Small intestine (tissue), 7 donors: Measurements from ENCODE around the gene FAF1. TPM values are rescaled to one million over a fixed set of nuclear protein-coding genes. Genes with fewer than 3 reads are reported as not detected.

Experiments
- DNase-seq, 2 donors: peaks; one replicate each; pipeline versions ENCODE4 v3.0.0 to v3.0.0-alpha.2; 2013
- FAIRE-seq: peaks from 2 replicates; lab custom pipeline; 2012; peaks lifted over from hg19 to GRCh38; lab: Jason Lieb, UNC
- H3K27ac ChIP-seq, 3 donors: one replicate each; pipeline ENCODE4 v1.5.1; 2013; ENCODE audit warnings: low read length in 2 of 3, mild to moderate bottlenecking in 2 of 3, control low read depth in 1 of 3, inconsistent platforms in 1 of 3, low read depth in 1 of 3, moderate library complexity in 1 of 3
- H3K27me3 ChIP-seq, 3 donors: one replicate each; pipeline ENCODE4 v1.6.1; 2013; ENCODE audit warnings: low read length in 3 of 3, inconsistent platforms in 1 of 3; ENCODE audit not compliant: control insufficient read depth in 3 of 3, insufficient read depth in 3 of 3
- H3K36me3 ChIP-seq, 3 donors: one replicate each; pipeline ENCODE4 v1.6.1; 2013; ENCODE audit warnings: low read length in 3 of 3, inconsistent platforms in 1 of 3, low read depth in 1 of 3, mild to moderate bottlenecking in 1 of 3, moderate library complexity in 1 of 3; ENCODE audit not compliant: control insufficient read depth in 3 of 3, insufficient read depth in 2 of 3
- H3K4me1 ChIP-seq, 3 donors: one replicate each; pipeline ENCODE4 v1.6.1; 2013; ENCODE audit warnings: low read length in 2 of 3, inconsistent platforms in 1 of 3, low read depth in 1 of 3, mild to moderate bottlenecking in 1 of 3, moderate library complexity in 1 of 3; ENCODE audit not compliant: control insufficient read depth in 3 of 3, insufficient read depth in 2 of 3
- H3K4me3 ChIP-seq, 3 donors: one replicate each; pipeline ENCODE4 v1.5.1; 2013; ENCODE audit warnings: low read length in 3 of 3, control low read depth in 1 of 3, inconsistent platforms in 1 of 3, low read depth in 1 of 3, mild to moderate bottlenecking in 1 of 3, moderate library complexity in 1 of 3
- H3K9me3 ChIP-seq, 2 donors: one replicate each; pipeline ENCODE4 v1.6.1; 2013; ENCODE audit warnings: low read depth in 1 of 2, low read length in 1 of 2; ENCODE audit not compliant: control insufficient read depth in 2 of 2, insufficient read depth in 1 of 2
- WGBS, 3 donors: extraction: QIAGEN DNeasy Blood & Tissue Kit; methylation state at CpG; one replicate each; pipeline ENCODE4 v1.1.7; 2013; 5-methylcytosine and 5-hydroxymethylcytosine counted together
- polyA plus RNA-seq, 4 donors: library from polyadenylated mRNA; stranded (reverse) in 3 of 4; unstranded in 1 of 4; fragments of 200-250 nt in 3 of 4; fragments of 120-200 nt in 1 of 4; gene quantifications; one replicate each; pipeline versions ENCODE4 v1.2.1 to v1.2.3, GENCODE V29; 2013
- donor health status: healthy with polysubstance abuse.
- donor health status: control.
- donor health status: control.
- donor health status: Bipolar disorder and iron deficiency.
- donor health status: healthy.

The FAF1 gene
- polyA plus RNA-seq, 4 donors = 19.5 to 46.3 (median 32.5) TPM

DNA sequence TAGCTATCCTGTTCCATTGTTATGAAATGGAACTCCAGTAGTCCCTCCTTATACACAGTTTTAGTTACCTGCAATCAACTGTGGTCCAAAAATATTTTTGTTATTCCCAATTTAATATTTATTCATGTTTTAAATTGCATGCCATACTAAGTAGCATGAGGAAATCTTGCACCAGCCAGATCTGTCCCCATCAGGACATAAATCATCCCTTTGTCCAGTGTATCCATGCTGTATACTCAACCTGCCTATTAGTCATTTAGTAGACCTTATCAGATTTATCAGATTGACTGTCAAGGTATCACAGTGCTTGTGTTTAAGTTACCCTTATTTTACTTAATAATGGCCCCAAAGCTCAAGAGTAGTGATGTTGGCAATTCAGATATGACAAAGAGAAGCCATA is 328.9 kb downstream of the FAF1 start:
- Histone ChIP-seq H3K27ac (no peak overlapping the region), H3K36me3 (no peaks in the 10 kb centered on the region), H3K9me3 (no peaks in the 10 kb centered on the region), H3K4me1 (peaks cover 0 to 2% (median 0%) of the 10 kb centered on the region in 3 donors), H3K4me3 (no peak overlapping the region), H3K27me3 (no peaks in the 10 kb centered on the region)
- FAIRE-seq (no peak), DNase-seq (no peak)

DNA sequence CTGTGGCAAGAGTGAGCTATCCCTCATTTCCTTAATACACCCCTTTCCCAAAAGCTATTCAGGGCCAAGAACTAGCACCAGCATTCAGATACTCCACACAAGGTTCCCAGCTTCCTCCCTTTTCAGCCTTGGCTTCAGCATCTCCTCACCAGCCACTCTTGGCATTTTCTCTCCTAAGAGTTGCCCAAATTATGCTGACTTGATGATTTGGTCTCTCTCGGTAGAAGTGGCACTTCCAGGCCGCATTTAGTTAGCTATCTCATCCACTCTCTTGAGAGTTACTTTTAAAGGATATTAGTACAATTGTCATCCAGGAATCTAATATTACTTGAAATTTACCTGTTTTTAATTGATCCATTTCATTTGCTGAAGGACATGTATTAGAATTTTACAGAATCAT is 337.8 kb downstream of the FAF1 start:
- WGBS, 3 donors = 96 to 100% (median 96%) methylated on average over 2 of the region's 2 CpGs
- no peaks in the 10 kb centered on the region for H3K9me3 ChIP-seq
- DNase-seq = no peak
- no peaks in the 10 kb centered on the region for H3K4me1 ChIP-seq
- H3K36me3 ChIP-seq = no peaks in the 10 kb centered on the region
- H3K27ac ChIP-seq = no peak overlapping the region
- H3K27me3 ChIP-seq = no peaks in the 10 kb centered on the region
- H3K4me3 ChIP-seq = no peak overlapping the region
- FAIRE-seq = no peak

DNA sequence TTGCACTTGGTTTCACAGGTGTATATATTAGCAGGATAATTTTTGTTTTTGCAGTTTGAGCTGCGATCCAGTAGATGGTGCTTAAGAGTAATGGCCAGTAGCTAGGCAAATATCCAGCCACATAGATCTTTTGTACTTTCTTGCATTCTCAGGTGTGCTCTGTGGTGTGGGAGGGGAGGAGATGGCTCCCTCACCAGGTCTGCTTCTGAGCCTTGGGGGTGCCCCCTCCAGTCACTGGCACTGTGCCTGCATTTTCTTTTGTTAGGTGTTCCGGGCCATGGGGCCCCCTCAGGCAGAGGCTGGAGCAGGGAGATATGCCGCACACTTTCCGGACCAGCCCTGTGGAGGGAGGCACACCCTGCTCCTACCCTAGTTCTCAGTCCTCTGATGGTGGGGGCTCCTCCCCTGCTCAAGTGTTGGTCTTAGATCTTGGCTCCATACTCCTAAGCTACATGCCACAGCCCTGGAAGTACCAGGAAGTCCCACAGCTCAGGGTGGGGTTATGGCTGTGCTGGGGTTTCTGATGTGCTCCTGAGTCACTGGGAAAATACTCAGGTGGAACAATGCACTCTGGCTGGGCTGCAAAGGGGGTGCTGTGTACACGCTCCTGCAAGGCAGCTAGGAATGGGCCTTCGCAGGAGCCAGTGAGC is 339.3 kb downstream of the FAF1 start:
- peak overlapping the region in 2 of 3 donors; percentile 10 to 55 for H3K27ac ChIP-seq
- H3K36me3 ChIP-seq = no peaks in the 10 kb centered on the region
- H3K4me1 ChIP-seq = no peaks in the 10 kb centered on the region
- no peaks in the 10 kb centered on the region for H3K9me3 ChIP-seq
- DNase-seq = peak; percentile 20 to 47
- H3K4me3 ChIP-seq = no peak overlapping the region
- no peaks in the 10 kb centered on the region for H3K27me3 ChIP-seq
- 77 to 93% (median 92%) methylated on average over 6 of the region's 6 CpGs for WGBS, 3 donors
- no peak for FAIRE-seq

DNA sequence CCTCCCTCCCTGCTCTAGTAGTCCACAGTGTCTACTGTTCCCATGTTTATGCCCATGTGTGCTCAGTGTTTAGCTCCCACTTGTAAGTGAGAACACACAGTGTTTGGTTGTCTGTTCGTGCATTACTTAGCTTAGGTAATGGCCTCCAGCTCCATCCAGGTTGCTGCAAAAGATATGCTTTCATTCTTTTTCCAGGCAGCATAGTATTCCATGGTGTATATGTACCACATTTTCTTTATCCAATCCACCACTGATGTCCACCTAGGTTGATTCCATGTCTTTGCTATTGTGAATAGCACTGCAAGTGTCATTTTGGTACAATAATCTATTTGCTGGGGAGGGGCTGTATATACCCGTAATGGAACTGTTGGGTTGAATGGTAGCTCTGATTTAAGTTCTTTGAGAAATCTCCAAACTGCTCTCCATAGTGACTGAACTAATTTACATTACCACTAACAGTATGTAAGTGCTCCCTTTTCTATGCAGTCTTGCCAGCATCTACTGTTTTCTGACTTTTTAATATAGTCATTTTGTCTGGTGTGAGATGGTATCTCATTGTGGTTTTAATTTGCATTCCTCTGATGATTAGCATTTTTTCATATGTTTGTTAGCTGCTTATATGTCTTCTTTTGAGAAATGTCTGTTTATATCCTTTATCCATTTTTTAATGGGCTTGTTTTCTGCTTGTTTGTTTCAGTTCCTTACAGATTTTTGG is 344.9 kb downstream of the FAF1 start:
- no peak overlapping the region for H3K4me3 ChIP-seq
- H3K36me3 ChIP-seq = no peaks in the 10 kb centered on the region
- H3K9me3 ChIP-seq = no peaks in the 10 kb centered on the region
- H3K27me3 ChIP-seq = no peaks in the 10 kb centered on the region
- H3K4me1 ChIP-seq = no peaks in the 10 kb centered on the region
- FAIRE-seq (no peak), DNase-seq (no peak)
- WGBS, 3 donors = 98 to 99% (median 98%) methylated on average over 2 of the region's 2 CpGs
- no peak overlapping the region for H3K27ac ChIP-seq

DNA sequence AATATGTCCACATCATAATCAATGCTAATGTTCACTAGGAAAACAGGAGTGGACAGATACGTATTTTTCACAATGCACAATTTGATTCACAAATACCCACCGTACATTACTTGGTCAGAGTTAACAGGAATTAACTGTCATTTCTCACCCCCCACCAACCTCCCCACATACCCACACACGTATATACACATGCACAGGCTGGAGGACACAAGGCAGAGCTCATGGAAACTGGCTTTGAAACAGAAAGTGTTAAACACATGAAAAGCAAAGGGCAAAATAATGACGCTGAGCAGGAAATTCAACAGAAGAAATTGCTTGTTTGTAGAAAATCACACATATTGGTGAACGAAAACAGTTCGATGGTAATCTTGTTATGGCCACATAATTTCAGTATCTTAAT is 348.4 kb downstream of the FAF1 start:
- Histone ChIP-seq H3K4me1 (no peaks in the 10 kb centered on the region), H3K36me3 (no peaks in the 10 kb centered on the region), H3K27ac (no peak overlapping the region), H3K4me3 (no peak overlapping the region), H3K9me3 (no peaks in the 10 kb centered on the region), H3K27me3 (no peaks in the 10 kb centered on the region)
- WGBS, 3 donors = 69 to 75% (median 72%) methylated on average over 6 of the region's 6 CpGs
- no peak for FAIRE-seq
- DNase-seq = no peak

DNA sequence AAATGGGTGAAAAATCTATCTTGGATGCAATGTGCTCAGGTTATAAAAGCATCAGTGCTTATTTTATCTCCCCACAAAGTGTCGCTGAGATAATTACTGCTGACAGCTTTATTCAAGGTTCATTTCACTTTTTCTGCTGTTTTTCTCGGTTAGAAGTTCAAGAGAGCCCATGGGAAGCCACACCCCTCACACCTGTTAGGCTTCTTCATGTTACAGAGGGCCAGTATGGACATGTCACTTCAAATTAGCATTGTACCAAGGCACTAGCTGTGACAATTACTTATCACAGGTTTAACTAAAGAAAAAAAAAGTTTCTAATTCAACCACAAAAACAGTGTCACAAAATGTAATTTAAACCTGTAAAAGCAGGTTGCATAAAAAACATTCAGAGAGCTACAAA is 349.5 kb downstream of the FAF1 start:
- Histone ChIP-seq H3K4me1 (no peaks in the 10 kb centered on the region), H3K9me3 (no peaks in the 10 kb centered on the region), H3K27me3 (no peaks in the 10 kb centered on the region), H3K4me3 (no peak overlapping the region), H3K27ac (no peak overlapping the region), H3K36me3 (no peaks in the 10 kb centered on the region)
- DNase-seq (no peak), FAIRE-seq (no peak)
- WGBS, 3 donors = 59 to 74% (median 63%) methylated on average over 2 of the region's 2 CpGs

DNA sequence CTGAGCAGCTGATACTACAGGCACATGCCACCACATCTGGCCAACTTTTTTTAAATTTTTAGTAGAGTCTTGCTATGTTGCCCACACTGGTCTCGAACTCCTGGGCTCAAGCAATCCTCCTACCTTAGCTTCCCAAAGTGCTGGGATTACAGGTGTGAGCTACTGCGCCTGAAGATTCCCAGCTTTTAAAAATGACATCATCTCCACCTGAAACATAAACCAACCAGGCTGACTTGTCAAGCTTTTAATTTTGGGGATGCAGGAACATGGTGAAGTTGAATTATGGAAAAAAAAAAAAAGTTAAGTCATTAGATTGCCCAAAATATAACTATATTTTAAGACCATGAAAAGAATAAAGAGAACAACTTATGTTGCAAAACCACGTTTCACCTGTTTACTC is 350.6 kb downstream of the FAF1 start:
- H3K27ac ChIP-seq = no peak overlapping the region
- no peaks in the 10 kb centered on the region for H3K9me3 ChIP-seq
- no peak for DNase-seq
- no peak overlapping the region for H3K4me3 ChIP-seq
- no peaks in the 10 kb centered on the region for H3K36me3 ChIP-seq
- FAIRE-seq = no peak
- H3K27me3 ChIP-seq = no peaks in the 10 kb centered on the region
- WGBS, 3 donors = 94 to 100% (median 96%) methylated on average over 3 of the region's 3 CpGs
- no peaks in the 10 kb centered on the region for H3K4me1 ChIP-seq

DNA sequence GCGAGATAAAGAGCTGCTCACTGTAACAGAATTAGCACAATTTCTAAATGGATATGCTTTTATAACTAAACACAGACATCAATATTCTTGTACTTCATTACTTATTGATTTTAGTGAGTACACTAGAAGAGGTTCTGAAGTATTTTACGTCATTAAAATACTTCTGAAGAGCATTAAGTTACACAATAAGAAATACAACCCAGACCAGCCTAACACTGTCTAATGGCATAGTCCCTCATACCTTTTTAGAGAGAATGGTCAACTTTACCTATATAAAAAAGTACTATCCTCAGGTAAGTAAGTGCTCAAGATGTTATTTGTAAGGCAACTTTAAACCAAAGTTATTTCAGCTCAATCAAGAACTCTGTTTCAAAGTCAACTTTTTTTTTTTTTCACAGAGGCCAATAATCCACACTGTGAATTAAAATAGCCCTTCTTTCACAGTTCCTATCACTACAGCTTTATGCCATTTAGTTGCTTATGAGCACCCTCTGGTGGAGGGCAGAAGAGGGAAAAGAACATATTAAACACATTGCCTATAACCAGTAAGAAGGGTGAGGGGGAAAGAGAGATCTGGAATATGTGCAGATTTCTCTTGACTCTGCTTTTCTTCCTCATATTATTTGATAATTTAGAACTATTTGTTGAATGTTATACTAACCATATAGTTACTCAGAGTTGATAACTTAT is 354.7 kb downstream of the FAF1 start:
- no peak overlapping the region for H3K27ac ChIP-seq
- no peaks in the 10 kb centered on the region for H3K36me3 ChIP-seq
- DNase-seq (peak; percentile 39 to 51), FAIRE-seq (no peak)
- no peaks in the 10 kb centered on the region for H3K9me3 ChIP-seq
- 98 to 100% (median 99%) methylated on average over 2 of the region's 2 CpGs for WGBS, 3 donors
- H3K4me3 ChIP-seq = no peak overlapping the region
- H3K27me3 ChIP-seq = no peaks in the 10 kb centered on the region
- H3K4me1 ChIP-seq = no peaks in the 10 kb centered on the region
